Activated CD4-positive, alpha-beta memory T cell treated with anti-CD3 and anti-CD28 coated beads for 36 hours (primary cell): Measurements from ENCODE around the gene SUCLA2. TPM values are rescaled to one million over a fixed set of nuclear protein-coding genes. Genes with fewer than 3 reads are reported as not detected.
"Not testable (repeated sequence)": the region's sequence is repeated elsewhere in the genome, so short reads cannot be mapped to it uniquely, and the experiment has no call there.

Source experiments
- CTCF ChIA-PET: fragments of 350-600 bp; sonication (Branson Sonifier 250); formaldehyde crosslinking; loops from one replicate; lab custom pipeline; 2021; ENCODE audit warnings: antibody characterized with exemption, inconsistent platforms; lab: Charles Lee
- POLR2A ChIA-PET: fragments of 350-600 bp; sonication (Branson Sonifier 250); formaldehyde crosslinking; loops from one replicate; lab custom pipeline; 2021; ENCODE audit warnings: antibody characterized with exemption; lab: Charles Lee
- DNase-seq: peaks from one replicate; pipeline ENCODE4 v3.0.0-alpha.2; 2020
- H3K27ac Mint-ChIP-seq: one replicate; pipeline ENCODE4 v1.8.0; 2021; ENCODE audit warnings: mixed read lengths
- H3K27me3 Mint-ChIP-seq: one replicate; pipeline ENCODE4 v1.8.0; 2021; ENCODE audit warnings: mixed read lengths
- H3K36me3 Mint-ChIP-seq: one replicate; pipeline ENCODE4 v1.8.0; 2021; ENCODE audit warnings: mixed read lengths
- H3K4me1 Mint-ChIP-seq: one replicate; pipeline ENCODE4 v1.8.0; 2021; ENCODE audit warnings: low read depth, mixed read lengths
- H3K4me3 Mint-ChIP-seq: one replicate; pipeline ENCODE4 v1.8.0; 2021; ENCODE audit warnings: mild to moderate bottlenecking, mixed read lengths
- H3K9me3 Mint-ChIP-seq: one replicate; pipeline ENCODE4 v1.8.0; 2021; ENCODE audit warnings: mixed read lengths
- intact Hi-C: fragments of 100-400 bp; cut with micrococcal nuclease; formaldehyde crosslinking; loops from one replicate; pipeline ENCODE4 v1.15.1; 2023
- total RNA-seq, 2 experiments: library from RNA; stranded (reverse); gene quantifications; one replicate each; pipeline ENCODE4 v1.2.3, GENCODE V29; 2021

SUCLA2 gene
- total RNA-seq, 2 experiments from 2014 or later: 39.2 to 41.3 TPM

DNA sequence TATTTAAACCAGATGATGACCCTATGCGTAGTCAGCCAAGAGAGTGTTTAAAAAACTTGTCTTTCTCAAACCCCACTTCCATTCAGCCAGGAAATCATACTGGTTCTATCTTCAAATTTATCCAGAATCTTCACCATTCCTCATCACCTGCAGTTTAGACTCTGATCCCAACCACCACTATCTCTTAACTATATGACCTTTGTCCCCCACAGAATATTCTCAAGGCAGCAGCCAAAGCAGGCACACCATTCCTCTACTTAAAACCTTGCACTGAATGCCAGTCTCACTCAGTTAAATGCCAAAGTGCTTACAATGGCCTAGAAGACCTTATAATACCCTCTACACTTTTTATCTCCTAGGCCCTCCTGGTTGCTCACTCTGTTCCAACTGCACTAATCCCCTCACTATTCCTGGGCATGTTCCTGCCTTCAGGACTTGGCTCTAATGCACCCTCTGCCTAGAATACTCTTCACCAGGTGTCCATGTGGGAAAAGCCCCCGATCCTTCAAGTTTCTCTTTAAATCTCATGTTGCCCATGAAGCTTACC, 10.1 kb downstream of the SUCLA2 start:
- Mint-ChIP-seq H3K4me3 (no peak overlapping the region), H3K9me3 (no peaks in the 10 kb centered on the region), H3K4me1 (no peaks in the 10 kb centered on the region), H3K36me3 (peaks cover 41% of the 10 kb centered on the region), H3K27ac (no peak overlapping the region), H3K27me3 (no peaks in the 10 kb centered on the region)
- no peak for DNase-seq
- ChIA-PET CTCF (no interaction called here), POLR2A (no interaction called here)
- intact Hi-C loops: no loop called here

DNA sequence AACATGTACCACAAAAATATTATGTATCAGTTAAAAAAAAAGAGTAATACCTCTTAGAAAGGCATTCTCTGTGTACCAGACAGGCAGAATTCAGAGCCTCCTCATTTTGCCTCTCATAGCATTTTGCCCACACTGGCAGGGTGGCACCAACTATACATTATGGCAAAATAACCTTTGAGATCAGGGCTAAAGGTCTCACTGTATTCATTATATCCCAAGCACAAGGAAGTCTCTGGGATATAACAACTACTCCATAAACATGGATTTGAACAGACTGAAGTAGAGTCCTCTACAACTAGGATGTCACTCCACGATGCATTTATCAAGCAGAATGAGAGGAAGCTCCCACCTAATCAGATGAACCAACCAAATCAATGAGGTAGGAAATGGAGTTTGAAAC, 10.6 kb downstream of the SUCLA2 start:
- intact Hi-C loops: no loop called here
- Mint-ChIP-seq H3K9me3 (no peaks in the 10 kb centered on the region), H3K27me3 (no peaks in the 10 kb centered on the region), H3K4me3 (no peak overlapping the region), H3K4me1 (no peaks in the 10 kb centered on the region), H3K27ac (no peak overlapping the region), H3K36me3 (peaks cover 45% of the 10 kb centered on the region)
- DNase-seq: no peak
- POLR2A ChIA-PET: no interaction called here
- CTCF ChIA-PET: no interaction called here

DNA sequence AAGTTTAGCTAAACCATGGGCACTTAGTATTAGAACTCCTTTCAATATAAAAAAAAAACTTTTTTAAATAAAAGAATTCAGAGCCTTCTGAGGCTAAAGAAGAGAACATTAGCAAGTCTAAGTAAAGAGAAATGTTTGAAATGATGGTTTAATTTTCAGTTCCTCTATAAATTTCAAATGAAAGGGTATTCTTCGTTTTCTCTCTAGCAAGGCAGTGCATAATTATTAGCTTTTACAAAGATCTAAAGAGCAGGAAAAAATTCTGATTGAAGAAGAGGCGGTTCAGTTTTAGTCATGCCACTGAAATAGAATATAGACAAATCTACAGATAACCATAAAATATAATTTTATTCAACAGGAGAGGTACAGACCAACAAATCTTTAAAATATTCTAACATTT, 18.0 kb downstream of the SUCLA2 start:
- H3K4me3 Mint-ChIP-seq: no peak overlapping the region
- no peaks in the 10 kb centered on the region for H3K4me1 Mint-ChIP-seq
- DNase-seq: no peak
- peaks cover 47% of the 10 kb centered on the region for H3K36me3 Mint-ChIP-seq
- ChIA-PET POLR2A (no interaction called here), CTCF (no interaction called here)
- intact Hi-C loops: no loop called here
- H3K27me3 Mint-ChIP-seq: no peaks in the 10 kb centered on the region
- H3K27ac Mint-ChIP-seq: no peak overlapping the region
- peaks cover 7% of the 10 kb centered on the region for H3K9me3 Mint-ChIP-seq

DNA sequence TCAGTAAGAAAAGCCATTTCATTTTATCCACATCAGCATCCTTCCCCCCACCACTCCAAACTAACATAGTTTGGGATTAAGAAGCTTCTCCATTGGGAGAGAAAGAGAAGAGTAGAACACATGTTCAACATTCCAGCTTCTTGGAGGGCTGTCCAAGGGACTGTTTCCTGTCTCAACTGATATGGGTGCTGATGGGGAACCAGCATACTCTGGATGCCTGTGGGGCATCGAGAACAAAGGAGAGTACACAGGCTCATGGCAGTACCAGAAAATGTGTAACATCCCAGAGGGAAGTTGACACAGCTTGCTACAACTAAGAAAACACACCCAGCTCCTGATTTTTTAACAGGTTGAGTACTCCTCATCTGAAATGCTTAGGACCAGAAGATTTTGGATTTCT, 24.7 kb downstream of the SUCLA2 start:
- POLR2A ChIA-PET: no interaction called here
- DNase-seq: no peak
- peaks cover 64% of the 10 kb centered on the region for H3K36me3 Mint-ChIP-seq
- intact Hi-C loops: no loop called here
- no peaks in the 10 kb centered on the region for H3K27me3 Mint-ChIP-seq
- CTCF ChIA-PET: no interaction called here
- peaks cover 16% of the 10 kb centered on the region for H3K9me3 Mint-ChIP-seq
- no peak overlapping the region for H3K4me3 Mint-ChIP-seq
- no peak overlapping the region for H3K27ac Mint-ChIP-seq
- H3K4me1 Mint-ChIP-seq: no peaks in the 10 kb centered on the region

DNA sequence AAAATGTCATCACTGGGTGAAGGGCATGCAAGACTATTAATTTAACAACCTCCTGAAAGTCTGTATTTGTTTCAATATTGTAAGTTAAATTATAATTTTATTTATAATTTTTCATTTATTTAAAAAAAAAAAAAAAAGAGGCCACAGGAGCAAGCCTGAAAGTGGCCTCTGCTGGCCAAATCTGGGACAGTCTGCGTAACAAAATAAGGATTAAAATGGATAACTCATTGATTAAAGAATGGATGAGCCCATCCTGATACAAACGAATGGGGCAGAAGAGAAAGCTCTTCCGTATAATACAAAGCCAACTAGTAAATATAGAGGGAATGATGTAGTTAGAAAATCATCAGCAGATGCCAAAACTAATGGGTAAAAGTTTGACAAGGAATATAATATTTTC, 36.2 kb downstream of the SUCLA2 start:
- H3K4me1 Mint-ChIP-seq: no peaks in the 10 kb centered on the region
- no peak overlapping the region for H3K27ac Mint-ChIP-seq
- intact Hi-C loops: no loop called here
- H3K4me3 Mint-ChIP-seq: no peak overlapping the region
- peaks cover 51% of the 10 kb centered on the region for H3K36me3 Mint-ChIP-seq
- CTCF ChIA-PET: no interaction called here
- peaks cover 7% of the 10 kb centered on the region for H3K9me3 Mint-ChIP-seq
- H3K27me3 Mint-ChIP-seq: no peaks in the 10 kb centered on the region
- POLR2A ChIA-PET: no interaction called here
- no peak for DNase-seq

DNA sequence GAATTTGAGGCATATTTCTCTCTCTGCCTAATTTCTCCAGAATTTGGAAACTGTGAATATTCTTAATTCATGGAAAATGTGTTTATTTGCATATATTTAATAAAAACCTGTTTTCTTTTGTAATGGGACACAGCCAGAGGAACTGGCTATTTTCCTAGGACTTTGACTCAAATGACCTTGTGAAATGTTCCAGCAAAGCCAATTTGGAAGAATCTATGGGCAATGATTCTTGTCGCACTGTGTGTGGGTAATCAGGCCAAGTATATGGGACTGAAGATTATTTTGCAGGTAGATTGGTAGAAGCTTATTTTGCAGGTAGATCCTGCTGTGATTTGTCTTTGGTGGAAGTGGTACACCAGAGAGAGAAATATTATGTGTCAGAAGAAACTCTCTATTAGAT, 38.8 kb downstream of the SUCLA2 start:
- peaks cover 28% of the 10 kb centered on the region for H3K9me3 Mint-ChIP-seq
- no peaks in the 10 kb centered on the region for H3K27me3 Mint-ChIP-seq
- H3K36me3 Mint-ChIP-seq: peaks cover 67% of the 10 kb centered on the region
- H3K4me1 Mint-ChIP-seq: no peaks in the 10 kb centered on the region
- intact Hi-C loops: no loop called here
- ChIA-PET POLR2A (no interaction called here), CTCF (no interaction called here)
- no peak overlapping the region for H3K4me3 Mint-ChIP-seq
- DNase-seq: no peak
- no peak overlapping the region for H3K27ac Mint-ChIP-seq

DNA sequence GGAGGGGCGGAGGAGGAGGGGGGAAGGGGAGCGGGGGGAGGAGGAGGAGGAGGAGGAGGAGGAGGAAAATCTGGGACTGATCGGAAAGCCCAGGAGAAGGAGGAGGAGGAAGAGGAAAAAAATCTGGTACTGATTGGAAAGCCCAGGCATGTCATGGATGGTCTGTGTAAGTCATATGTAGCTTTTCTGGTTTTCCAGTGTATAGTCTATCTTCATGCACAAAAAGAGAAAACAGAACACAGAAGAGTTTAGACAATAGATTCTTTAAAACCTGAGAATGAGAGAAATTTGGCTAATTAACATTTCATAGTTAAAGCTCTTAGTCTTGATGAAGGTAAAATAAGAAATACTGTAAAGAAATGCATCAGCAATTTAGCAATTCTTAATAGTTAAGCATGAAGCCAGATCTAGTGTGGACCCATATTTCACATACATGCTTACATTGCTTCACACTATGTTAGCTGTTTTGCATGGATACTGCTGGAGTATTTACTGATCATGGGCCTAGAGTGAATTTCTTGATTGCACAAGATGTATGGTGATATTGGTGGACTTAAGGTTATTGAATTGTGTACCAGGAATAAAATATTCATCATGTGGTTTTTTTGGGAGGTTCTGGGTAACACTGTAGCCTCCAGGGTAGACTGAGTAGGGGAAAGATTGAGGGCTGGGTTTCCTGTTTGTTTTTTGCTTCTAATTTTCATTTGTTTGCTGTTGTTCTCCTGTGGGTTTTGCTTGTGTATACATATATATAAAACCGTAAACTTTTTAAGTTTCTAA, 41.4 kb downstream of the SUCLA2 start:
- peaks cover 73% of the 10 kb centered on the region for H3K36me3 Mint-ChIP-seq
- intact Hi-C loops: no loop called here
- no peaks in the 10 kb centered on the region for H3K27me3 Mint-ChIP-seq
- peaks cover 39% of the 10 kb centered on the region for H3K9me3 Mint-ChIP-seq
- ChIA-PET CTCF (no interaction called here), POLR2A (no interaction called here)
- no peak overlapping the region for H3K27ac Mint-ChIP-seq
- H3K4me1 Mint-ChIP-seq: no peaks in the 10 kb centered on the region
- no peak overlapping the region for H3K4me3 Mint-ChIP-seq
- DNase-seq: no peak

DNA sequence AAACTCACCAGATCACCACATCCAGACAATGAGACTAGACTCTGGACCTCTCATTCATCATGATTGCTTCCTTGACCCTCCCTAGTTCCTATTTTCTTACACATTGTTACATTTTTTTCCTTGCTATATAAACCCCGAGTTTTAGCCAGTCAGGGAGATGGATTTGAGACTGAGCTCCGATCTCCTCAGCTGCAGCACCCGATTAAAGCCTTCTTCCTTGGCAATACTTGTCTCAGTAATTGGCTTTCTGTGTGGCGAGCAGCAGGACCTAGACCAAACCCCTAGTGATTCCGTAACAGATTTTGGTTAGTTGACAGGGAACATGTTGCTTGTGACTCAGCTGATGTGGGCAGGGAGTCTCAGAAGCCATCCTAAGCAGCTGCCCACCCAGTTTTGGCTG, 44.0 kb downstream of the SUCLA2 start:
- no peak overlapping the region for H3K27ac Mint-ChIP-seq
- DNase-seq: no peak
- peaks cover 39% of the 10 kb centered on the region for H3K9me3 Mint-ChIP-seq
- no peaks in the 10 kb centered on the region for H3K27me3 Mint-ChIP-seq
- H3K4me3 Mint-ChIP-seq: no peak overlapping the region
- intact Hi-C loops: no loop called here
- no peaks in the 10 kb centered on the region for H3K4me1 Mint-ChIP-seq
- POLR2A ChIA-PET: no interaction called here
- H3K36me3 Mint-ChIP-seq: peaks cover 73% of the 10 kb centered on the region
- CTCF ChIA-PET: no interaction called here

DNA sequence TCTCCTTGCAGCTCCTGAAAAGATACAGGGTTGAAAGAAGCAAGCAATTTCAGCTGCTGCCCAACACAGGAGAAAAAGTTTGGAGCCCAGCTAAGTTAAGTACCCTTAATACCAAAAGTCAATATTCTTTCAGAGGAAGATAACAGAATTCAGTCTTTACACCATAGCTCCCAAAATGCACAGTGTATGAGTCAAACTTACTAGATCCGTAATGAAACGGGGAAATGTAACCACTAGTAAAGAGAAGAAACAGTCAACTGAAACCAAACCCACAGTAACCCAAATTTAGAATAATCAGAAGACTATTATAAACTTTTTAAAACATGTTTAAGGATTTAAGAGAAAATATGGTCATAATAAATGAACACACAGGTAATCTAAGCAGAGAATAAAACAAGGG, 45.2 kb downstream of the SUCLA2 start:
- H3K4me3 Mint-ChIP-seq: no peak overlapping the region
- DNase-seq: no peak
- H3K4me1 Mint-ChIP-seq: no peaks in the 10 kb centered on the region
- H3K27ac Mint-ChIP-seq: no peak overlapping the region
- intact Hi-C loops: no loop called here
- H3K27me3 Mint-ChIP-seq: no peaks in the 10 kb centered on the region
- peaks cover 75% of the 10 kb centered on the region for H3K36me3 Mint-ChIP-seq
- ChIA-PET CTCF (no interaction called here), POLR2A (no interaction called here)
- H3K9me3 Mint-ChIP-seq: peaks cover 39% of the 10 kb centered on the region

DNA sequence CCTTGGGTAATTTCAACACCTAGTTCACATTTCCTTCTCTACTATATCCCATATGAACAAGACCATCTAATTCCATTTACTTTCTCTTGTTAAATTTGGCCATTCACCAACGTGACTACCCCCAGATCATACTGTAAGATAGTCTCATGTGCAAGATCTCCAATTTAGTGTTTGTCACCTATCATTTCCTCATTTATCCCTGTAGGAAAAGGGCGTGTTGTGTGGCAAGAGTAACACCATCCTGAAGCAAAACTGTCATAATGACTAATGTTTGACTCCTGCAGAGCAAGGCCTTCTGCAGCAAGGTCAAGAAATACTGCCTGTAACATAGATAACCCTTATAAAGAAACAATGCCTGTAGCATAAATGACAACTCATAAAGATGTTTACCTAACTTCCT, 51.3 kb downstream of the SUCLA2 start:
- H3K27me3 Mint-ChIP-seq: no peaks in the 10 kb centered on the region
- intact Hi-C loops: no loop called here
- no peak overlapping the region for H3K27ac Mint-ChIP-seq
- H3K4me3 Mint-ChIP-seq: no peak overlapping the region
- ChIA-PET POLR2A (no interaction called here), CTCF (no interaction called here)
- peaks cover 38% of the 10 kb centered on the region for H3K36me3 Mint-ChIP-seq
- DNase-seq: no peak
- H3K4me1 Mint-ChIP-seq: no peaks in the 10 kb centered on the region
- no peaks in the 10 kb centered on the region for H3K9me3 Mint-ChIP-seq

DNA sequence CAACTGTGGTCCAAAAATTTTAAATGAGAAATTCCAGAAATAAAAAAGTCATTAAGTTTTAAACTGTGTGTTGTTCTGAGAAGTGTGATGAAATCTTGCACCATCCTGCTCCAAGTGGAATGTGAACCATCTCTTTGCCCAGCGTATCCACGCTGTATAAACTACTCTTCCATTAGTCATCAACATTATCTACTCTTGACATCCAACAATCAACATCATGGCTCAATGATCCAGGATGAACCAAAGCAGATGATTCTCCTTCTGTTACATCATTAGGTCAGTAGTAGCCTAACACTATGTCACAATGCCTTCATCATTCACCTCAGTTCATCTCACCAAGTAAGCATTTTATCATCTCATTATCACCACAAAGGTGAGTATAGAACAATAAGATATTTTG, 55.3 kb downstream of the SUCLA2 start:
- H3K36me3 Mint-ChIP-seq: peaks cover 34% of the 10 kb centered on the region
- POLR2A ChIA-PET: no interaction called here
- H3K4me3 Mint-ChIP-seq: no peak overlapping the region
- CTCF ChIA-PET: no interaction called here
- no peaks in the 10 kb centered on the region for H3K27me3 Mint-ChIP-seq
- no peaks in the 10 kb centered on the region for H3K4me1 Mint-ChIP-seq
- DNase-seq: no peak
- intact Hi-C loops: no loop called here
- no peak overlapping the region for H3K27ac Mint-ChIP-seq
- no peaks in the 10 kb centered on the region for H3K9me3 Mint-ChIP-seq

DNA sequence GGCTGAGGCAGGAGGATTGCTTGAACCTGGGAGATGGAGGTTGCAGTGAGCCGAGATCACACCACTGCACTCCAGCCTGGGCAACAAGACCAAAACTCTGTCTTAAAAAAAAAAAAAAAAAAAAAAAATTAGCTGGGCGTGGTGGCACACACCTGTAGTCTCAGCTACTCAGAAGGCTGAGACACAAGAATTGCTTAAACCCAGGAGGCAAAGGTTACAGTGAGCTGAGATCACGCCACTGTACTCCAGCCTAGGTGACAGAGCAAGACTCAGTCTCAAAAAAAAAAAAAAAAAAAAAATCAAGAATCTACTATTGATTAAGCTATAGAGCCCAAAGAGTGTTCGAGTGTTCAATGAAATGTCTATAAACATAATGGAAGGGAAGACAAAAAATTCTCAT, 55.9 kb downstream of the SUCLA2 start:
- DNase-seq, H3K27me3 Mint-ChIP-seq, CTCF ChIA-PET, H3K27ac Mint-ChIP-seq, POLR2A ChIA-PET, intact Hi-C loops, H3K9me3 Mint-ChIP-seq, H3K4me1 Mint-ChIP-seq, H3K4me3 Mint-ChIP-seq: not testable (repeated sequence)
- peaks cover 34% of the 10 kb centered on the region for H3K36me3 Mint-ChIP-seq

DNA sequence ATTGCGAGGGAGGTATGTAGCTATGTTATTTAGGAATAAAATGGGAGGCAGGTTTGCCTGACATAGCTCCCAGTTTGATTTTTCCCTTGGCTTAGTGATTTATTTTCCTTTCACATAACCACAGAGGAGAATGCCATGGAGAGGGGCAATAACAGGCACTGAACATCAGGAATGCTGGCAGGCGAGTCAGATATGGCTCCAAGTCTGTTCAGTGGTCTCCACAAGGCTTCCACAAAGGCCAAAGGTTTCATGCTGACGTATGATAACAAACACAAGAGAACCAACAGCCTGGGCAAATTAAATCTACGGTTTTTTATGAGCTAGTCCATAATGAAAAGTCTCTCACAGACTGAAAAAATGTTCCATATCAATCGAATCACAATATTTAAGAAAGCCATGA, 66.7 kb downstream of the SUCLA2 start:
- CTCF ChIA-PET: no interaction called here
- H3K4me1 Mint-ChIP-seq: no peaks in the 10 kb centered on the region
- no peak overlapping the region for H3K27ac Mint-ChIP-seq
- POLR2A ChIA-PET: no interaction called here
- no peaks in the 10 kb centered on the region for H3K27me3 Mint-ChIP-seq
- no peak for DNase-seq
- H3K36me3 Mint-ChIP-seq: peaks cover 20% of the 10 kb centered on the region
- intact Hi-C loops: no loop called here
- H3K4me3 Mint-ChIP-seq: no peak overlapping the region
- H3K9me3 Mint-ChIP-seq: peaks cover 3% of the 10 kb centered on the region
